Measurements from ENCODE around the gene CCDC3.

Gene CCDC3

DNA sequence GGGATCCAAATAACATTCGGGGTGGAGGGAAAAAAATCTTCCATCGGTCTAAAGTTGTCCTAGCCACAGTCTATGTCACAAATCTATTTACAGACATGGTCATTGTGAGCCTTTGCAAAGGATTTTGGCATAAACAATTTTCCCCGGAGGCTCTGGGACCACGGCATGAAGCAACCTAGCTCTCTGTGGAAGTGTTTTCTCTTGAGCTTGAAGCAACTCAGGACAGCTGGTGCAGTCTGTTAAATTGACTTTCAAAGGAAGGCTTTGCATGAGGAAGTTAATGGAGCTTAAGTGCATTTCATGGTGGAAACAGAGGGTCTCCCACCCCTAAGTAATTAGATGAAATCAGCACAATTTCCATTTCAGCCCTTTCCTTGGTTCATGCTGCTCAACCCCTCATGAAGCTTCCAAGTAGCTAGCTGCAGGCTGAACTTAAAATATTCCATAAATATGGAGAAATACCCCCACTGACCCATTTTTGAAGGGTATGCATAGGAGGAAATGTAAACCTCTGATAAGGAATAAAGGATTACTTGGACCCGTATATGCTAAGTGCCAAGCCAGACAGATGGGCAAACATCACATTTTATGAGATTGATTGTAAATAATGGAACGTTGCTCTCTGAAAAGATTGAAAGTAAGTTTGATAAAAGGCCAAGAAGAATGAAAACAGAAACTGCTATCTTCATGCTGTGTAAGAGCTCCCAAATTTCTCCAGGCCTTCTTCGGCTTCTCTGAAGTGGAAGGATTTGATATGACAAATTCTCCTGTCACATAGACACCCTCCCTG lies 39.9 kb downstream of the CCDC3 start:
- no peak for DNase-seq (ENCODE audit: low read depth)

DNA sequence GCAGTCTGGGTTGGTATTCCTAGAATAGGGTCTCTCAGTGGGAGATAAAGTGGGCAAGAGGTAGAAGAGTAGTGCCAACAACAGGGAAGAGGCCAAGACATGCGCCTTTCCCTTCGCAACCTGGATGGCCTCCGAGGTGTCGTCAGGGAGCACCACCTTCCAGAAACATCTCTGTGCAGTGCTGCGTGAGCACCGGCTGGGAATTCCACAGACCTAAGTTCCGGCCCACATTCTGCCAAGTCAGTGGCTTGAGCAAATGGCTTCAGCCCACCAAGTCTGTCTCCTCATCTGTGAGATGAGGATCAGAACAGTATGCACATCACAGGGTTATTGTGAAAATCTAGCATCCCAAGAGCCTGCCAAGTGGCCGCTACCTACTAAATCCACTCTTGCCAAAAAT lies 40.6 kb downstream of the CCDC3 start:
- DNase-seq (ENCODE audit: low read depth), result no peak

DNA sequence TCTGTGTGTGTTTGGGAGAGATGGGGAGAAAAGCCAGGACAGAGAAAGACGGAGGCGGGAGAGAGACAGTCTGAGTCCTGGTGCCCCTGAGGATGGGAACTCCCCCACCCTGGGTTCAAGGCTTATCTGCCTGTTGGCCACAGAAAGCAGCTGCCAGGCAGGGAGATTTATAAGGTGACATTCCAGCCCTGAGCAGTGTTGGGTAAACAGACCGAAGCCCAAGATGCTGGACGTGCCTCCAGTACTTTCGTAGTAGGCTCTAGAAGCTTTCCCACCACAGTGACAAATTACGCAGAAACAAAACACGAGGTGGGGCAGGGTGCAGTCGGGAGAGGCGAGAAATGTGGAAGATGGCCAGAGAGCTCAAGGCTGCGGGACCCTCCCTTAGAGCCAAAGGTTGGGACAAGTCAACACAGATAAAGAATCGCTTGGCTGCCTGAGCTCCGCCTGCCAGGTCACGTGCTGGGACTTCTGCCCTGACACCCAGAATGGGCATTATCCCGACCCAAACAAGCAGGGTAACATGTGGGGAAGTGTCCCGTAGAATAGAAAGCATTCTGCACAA lies 41.1 kb downstream of the CCDC3 start:
- no peak for DNase-seq (ENCODE audit: low read depth)

- DNase-seq (ENCODE audit: low read depth), result no peak
These were observed 42.9 kb downstream of the CCDC3 start for GRCh38 chr10:12958546-12959110.

DNA sequence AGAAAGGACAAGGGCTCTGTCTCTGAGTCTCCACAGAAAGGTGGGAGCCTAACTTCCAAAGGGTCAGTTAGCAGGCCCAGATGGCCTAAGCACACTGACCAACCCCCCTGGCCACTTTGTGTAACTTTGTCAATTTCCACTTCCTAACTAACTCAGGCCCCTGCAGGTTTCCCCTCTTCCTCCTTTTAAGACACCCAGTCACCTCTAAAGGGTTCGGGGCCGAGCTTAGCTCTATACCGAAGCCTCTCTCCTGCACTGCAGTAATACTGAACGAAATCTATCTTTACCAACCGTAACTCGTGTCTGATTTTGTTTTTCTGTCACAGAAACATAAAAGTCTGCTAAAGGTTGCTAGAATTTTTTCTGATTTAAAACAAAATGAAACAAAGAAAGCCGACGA lies 44.4 kb downstream of the CCDC3 start:
- no peak for DNase-seq (ENCODE audit: low read depth)

DNA sequence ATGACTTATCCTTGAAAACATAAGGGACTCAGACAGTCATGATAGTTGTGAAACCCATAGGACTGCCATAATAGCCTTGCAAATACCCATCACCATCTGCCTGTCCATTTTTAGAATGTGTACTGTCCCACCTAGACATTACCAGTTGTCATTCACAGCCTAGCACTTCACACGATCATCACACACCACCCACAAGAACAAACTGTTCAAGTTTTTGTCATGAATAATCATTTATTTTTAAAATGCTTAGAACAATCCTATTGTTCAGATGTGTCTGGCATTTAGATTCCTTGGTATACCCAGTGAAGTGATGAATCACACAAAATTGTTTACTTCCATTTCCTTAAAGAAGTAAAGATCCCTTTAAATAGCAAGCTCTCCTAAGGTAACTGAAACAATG lies 46.6 kb downstream of the CCDC3 start:
- DNase-seq (ENCODE audit: low read depth), result no peak

DNA sequence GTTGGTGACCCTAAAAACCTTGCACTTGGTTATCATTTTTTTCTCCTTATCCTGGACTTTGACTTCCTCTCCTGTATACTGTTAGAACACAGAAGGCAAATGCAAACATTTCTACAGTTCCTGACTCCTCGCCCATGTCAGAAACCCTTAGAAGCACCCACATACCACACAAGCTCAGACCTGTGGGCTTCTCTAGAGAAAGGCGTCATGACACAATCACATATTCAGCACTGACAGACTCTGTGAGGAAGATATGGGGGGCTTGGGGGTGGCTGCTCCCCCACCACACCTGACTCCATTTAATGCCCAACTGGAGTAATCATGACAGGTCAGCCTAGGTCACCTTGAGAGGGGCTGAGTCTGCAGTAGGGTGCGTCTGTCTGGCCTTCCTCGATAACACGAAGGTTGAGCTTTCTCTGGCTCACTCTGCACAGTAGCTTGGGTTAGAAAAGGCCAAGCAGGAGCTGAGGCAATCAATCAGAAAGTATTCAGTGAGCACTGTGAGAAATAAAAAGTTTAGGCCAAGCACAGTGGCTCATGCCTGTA lies 50.9 kb downstream of the CCDC3 start:
- no peak for DNase-seq (ENCODE audit: low read depth)

DNA sequence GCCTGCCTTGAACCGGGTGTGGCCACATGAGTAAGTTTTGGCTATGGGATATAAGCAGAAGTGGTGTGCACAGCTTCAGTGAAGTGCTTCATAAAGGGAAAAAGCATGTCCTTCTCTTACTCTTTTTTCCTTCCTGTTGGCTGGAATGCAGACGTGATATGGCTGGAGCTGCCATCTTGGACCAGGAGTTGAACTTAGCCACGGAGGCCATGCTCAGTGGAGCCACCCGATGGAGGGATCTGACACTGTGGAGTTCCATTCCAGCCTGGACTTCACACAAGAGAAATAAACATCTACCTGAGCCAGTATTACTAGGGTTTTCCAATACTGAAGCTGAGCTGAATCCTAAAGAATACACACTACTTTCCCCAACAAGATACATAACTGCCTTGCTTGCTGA lies 52.3 kb downstream of the CCDC3 start:
- no peak for DNase-seq (ENCODE audit: low read depth)

- no peak for DNase-seq (ENCODE audit: low read depth)
These were observed 53.8 kb downstream of the CCDC3 start for GRCh38 chr10:12947741-12948140.

DNA sequence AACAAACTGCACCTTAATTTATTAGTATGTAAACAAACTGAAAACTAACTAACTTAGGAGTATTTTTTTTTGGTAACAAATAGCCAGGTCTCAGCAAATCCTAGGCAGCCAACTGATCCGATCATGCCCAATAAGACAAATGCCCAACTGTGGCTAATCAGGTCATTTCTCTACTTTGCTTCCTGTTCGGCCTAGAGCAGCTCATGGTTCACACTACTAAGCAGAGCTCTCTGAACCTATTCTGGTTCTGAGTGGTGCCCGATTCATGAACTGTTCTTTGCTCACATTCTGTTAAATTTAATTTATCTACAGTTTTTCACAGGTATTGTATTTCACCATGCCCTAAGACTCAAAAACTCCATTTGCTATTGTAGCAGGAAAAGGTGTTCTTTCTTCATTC lies 55.1 kb downstream of the CCDC3 start:
- no peak for DNase-seq (ENCODE audit: low read depth)

GRCh38 chr10:12945690-12946359 lies 55.7 kb downstream of the CCDC3 start:
- DNase-seq (ENCODE audit: low read depth), result no peak

DNA sequence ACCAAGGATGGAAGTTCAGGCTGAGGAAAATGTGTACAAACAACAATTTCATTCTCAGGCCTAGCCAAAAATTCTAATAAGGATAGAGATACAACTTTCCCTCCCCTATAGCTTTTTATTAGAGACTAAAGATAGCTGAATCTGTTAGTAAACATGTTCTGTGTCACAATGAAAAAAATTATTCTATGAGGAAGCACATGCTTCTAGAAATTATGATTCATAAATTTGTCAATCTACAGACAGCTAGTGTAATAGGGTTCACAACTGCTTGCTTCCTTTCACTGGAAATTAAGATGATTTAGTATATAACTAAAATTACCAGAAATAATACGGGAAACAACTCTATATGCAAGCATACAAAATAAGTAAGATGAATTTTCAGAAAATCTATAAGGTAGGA lies 56.6 kb downstream of the CCDC3 start:
- no peak for DNase-seq (ENCODE audit: low read depth)

GRCh38 chr10:12943425-12943824 lies 58.1 kb downstream of the CCDC3 start:
- DNase-seq (ENCODE audit: low read depth), result no peak

DNA sequence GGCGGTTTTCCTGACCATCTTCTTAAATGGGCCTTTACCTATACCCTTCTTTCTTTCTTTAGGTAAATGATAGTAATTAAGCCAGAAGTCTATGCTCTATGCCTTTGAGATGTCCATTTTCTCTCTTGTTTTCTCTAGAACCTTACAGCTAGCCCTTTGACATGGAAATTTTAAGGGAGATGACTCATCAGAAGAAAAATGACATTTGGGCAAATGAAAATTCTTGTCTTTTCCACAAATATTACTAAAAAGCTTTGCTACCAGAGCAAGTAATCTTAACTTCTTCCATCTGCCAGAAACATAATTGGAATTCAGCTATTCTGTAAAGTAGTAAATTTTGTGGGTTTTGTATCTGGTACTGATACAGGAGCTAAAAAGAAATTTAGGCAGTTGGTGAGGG lies 59.5 kb downstream of the CCDC3 start:
- DNase-seq (ENCODE audit: low read depth), result no peak

DNA sequence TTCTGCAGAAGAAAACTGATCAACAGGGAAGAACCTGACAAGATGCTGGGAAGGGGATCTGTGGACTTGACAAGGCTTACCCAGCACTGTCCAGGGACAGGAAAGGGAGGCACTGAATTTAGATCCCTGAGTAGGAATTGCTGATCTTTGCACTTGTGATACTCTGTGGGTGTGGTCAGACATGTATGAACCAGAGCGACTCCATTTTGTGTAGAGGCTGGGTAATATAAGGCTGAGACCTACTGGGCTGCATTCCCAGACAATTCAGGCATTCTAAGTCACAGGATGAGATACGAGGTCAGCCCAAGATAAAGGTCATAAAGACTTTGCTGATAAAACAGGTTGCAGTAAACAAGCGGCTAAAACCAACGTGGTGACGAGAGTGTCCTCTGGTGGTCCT lies 60.7 kb downstream of the CCDC3 start:
- DNase-seq (ENCODE audit: low read depth), result no peak

- DNase-seq (ENCODE audit: low read depth), result no peak
These were observed 63.2 kb downstream of the CCDC3 start for GRCh38 chr10:12938271-12938670.

DNA sequence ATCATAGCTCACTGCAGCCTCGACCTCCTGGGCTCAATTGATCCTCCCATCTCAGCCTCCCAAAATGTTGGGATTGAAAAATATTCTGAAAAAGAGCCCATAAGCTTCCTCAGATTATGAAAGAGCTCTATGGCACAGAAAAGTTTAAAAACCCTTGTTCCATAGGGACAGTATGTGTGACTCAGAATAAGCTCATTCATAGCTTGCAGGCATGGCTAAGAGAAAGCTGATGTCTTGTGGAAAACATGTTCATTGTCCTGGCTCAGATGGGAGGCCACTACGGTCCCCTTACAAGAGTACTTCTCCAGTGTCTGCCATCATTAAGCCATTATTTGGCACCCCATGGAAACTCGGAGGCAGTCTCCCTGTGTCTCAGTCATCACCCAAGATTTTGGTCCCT lies 64.0 kb downstream of the CCDC3 start:
- DNase-seq (ENCODE audit: low read depth), result no peak

DNA sequence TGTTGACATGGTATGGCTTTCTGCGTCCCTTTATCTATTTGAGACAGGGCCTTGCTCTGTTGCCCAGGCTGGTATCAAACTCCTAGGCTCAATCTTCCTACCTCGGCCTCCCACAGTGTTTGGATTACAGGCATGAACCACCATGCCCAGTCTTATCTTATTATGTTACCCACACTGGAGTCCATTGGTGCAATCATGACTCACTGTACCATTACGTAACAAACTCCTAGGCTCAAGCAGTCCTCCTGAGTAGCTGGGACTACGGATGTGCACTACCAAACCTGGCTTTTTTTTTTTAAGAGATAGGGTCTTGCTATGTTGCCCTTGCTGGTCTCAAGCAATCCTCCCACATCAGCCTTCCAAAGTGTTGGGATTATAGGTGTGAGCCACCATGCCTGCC lies 66.7 kb downstream of the CCDC3 start:
- no peak for DNase-seq (ENCODE audit: low read depth)

DNA sequence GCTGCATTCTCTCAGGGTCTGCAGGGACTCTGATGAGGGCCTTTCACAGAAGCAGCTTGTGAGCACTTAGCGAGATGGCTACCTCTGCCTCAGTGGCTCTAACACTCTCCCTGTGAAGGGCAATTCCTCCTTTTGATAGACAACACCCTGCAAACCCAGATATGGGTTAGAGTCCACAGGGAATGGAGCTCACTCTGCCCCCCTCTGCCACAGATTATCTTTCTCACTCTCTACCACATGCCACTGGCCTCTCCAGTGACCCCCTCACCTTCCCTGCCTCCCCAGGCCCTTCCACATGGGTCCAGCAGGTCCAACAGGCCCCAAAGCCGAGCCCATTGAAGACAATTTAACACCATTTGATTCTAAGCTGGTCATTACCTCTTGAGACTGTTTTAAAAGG lies 72.1 kb downstream of the CCDC3 start:
- no peak for DNase-seq (ENCODE audit: low read depth)

DNA sequence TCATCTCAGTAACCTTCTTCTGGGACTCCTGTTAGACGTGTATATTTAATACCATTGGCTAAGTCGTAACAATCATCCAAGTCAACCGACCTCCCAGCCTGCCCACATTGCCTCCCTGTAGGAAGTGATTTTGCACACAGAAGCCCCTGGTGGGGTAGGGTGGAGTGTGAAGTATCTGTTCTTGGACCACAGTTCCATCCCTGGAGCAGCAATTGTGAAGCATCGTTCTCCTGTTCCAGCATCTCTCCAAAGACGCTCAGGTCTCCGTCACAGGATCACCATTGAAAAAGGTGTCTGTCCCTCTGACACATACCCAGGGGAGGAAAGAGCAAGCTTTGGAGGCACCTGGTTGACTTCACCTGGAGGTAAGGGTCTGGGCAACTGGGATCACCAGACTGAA lies 72.9 kb downstream of the CCDC3 start:
- DNase-seq (ENCODE audit: low read depth), result no peak

- no peak for DNase-seq (ENCODE audit: low read depth)
These were observed 73.6 kb downstream of the CCDC3 start for GRCh38 chr10:12927896-12928295.

DNA sequence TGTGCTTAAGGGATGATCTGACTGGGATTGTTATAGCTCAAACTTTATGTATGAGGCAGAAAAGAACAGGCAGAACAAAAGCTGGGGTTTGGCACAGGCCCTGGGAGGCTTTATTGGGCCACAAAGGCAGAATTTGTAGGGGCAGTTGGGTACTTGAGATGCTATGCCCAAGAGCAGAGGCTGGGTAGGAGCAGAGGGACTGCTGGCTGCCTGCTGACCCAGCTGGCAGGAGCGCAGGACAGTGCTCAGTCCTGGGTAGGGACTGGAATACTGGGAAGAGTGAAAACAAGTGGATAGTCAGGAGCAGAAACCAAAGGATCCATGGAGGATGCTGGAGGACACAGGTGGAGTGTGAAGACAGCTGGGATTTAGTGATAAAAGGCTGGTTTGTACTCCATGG lies 75.7 kb downstream of the CCDC3 start:
- no peak for DNase-seq (ENCODE audit: low read depth)

- no peak for DNase-seq (ENCODE audit: low read depth)
These were observed 76.6 kb downstream of the CCDC3 start for GRCh38 chr10:12924911-12925310.

All from stimulated activated CD4-positive, alpha-beta T cell treated with anti-CD3 and anti-CD28 coated beads, Interleukin-2, amount 100 ng/mL, for 4 hours (primary cell).